Activated naive CD4-positive, alpha-beta T cell treated with anti-CD3 and anti-CD28 coated beads, Interleukin-2, amount 50 U/mL, for 24 hours (primary cell): ENCODE results near the gene FST.
A peak's percentile ranks its signal among the peaks of the same experiment; 100 is the strongest.

Source experiments
- H3K27ac Mint-ChIP-seq: one replicate; pipeline ENCODE4 v1.8.0; 2021; ENCODE audit warnings: mild to moderate bottlenecking, mixed read lengths
- H3K27me3 Mint-ChIP-seq: one replicate; pipeline ENCODE4 v1.8.0; 2021; ENCODE audit warnings: mixed read lengths
- H3K36me3 Mint-ChIP-seq: one replicate; pipeline ENCODE4 v1.8.0; 2021; ENCODE audit warnings: mixed read lengths
- H3K4me1 Mint-ChIP-seq: one replicate; pipeline ENCODE4 v1.8.0; 2021; ENCODE audit warnings: mixed read lengths
- H3K4me3 Mint-ChIP-seq: one replicate; pipeline ENCODE4 v1.8.0; 2021; ENCODE audit warnings: mild to moderate bottlenecking, mixed read lengths
- H3K9me3 Mint-ChIP-seq: one replicate; pipeline ENCODE4 v1.8.0; 2021; ENCODE audit warnings: mixed read lengths

Gene FST, protein sequence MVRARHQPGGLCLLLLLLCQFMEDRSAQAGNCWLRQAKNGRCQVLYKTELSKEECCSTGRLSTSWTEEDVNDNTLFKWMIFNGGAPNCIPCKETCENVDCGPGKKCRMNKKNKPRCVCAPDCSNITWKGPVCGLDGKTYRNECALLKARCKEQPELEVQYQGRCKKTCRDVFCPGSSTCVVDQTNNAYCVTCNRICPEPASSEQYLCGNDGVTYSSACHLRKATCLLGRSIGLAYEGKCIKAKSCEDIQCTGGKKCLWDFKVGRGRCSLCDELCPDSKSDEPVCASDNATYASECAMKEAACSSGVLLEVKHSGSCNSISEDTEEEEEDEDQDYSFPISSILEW

DNA sequence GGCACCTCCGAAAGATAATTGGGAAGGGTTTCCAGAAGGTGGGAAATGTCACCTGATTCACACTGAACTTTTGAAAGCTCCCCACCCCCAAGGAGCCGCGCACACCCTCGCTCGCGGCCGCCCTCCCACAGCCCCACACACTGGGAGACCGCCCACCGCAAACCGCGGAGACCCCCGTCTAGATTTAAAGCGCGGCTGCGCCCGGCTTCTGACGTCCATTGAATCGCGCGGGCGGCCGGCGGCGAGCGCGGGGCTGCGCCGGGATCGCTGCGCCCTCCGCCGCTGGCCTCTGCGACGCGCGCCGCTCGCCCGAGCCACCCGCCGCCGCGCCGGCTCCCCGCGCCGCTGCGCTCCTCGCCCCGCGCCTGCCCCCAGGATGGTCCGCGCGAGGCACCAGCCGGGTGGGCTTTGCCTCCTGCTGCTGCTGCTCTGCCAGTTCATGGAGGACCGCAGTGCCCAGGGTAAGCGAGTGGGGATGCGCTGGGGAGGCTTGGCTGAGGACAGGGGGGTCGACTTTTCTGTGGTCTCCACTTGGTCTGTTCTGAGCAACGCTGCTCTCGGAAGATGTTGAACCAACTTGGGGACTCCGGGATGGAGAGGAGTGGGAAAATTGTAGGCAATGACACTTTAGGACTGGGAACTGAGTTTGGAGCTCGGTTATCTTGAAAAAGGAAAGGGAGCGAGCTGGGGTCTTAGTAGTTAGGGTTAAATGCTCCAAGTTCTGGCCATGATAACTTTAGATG is at the start of gene FST:
Gene FST (plus strand): TSS at position 214 of the 743 bp plus-strand sequence. CDS start 163 bp downstream, at position 377.
- H3K4me3 Mint-ChIP-seq, result peak within 1 kb of the TSS; percentile 95
- H3K27me3 Mint-ChIP-seq, result peaks cover 42% of the 10 kb centered on the region
- no peaks in the 10 kb centered on the region for H3K9me3 Mint-ChIP-seq
- H3K36me3 Mint-ChIP-seq, result peaks cover 3% of the 10 kb centered on the region
- peaks cover 40% of the 10 kb centered on the region for H3K4me1 Mint-ChIP-seq
- peak within 1 kb of the TSS; percentile 9 for H3K27ac Mint-ChIP-seq

DNA sequence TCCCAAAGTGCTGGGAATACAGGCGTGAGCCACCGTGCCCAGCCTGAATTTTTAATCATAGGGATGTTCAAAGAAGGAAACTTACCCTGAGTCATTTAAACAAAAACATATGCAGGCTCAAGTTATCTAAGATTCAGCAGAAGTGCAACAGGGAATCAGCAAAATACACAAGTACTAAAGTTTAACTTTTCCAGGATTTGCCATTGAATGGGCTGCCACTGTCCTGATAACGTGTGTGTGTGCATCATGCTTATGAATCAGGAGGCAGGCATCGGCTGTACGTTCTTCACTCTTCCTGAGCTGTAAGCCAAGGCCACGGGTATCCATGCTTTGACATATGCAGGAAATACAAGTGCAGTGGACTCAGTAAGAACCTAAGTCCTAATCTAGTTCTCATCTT is 48.8 kb upstream of the FST start:
- peaks cover 7% of the 10 kb centered on the region for H3K27me3 Mint-ChIP-seq
- H3K4me1 Mint-ChIP-seq, result no peaks in the 10 kb centered on the region
- H3K4me3 Mint-ChIP-seq, result no peak overlapping the region
- H3K36me3 Mint-ChIP-seq, result no peaks in the 10 kb centered on the region
- H3K9me3 Mint-ChIP-seq, result no peaks in the 10 kb centered on the region
- no peak overlapping the region for H3K27ac Mint-ChIP-seq

DNA sequence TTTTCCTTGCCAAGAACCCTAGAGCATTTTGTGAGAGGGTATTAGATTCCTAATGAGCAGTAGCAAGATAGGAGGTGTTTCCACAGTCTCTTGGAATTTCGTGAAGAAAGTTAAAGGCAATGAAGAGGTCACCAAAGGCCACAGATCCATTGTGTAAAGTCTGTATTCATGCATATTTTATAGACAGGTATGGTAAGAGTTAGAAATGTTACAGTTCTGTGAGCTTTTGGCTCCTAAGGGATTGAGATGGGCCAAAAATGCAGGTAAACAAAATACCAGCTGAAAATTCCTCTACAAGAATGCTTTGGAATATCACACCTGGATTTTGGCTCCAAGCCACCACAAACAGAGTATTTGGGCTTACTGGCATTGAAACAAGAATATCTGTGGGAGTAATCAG is 47.4 kb upstream of the FST start:
- no peak overlapping the region for H3K27ac Mint-ChIP-seq
- no peaks in the 10 kb centered on the region for H3K9me3 Mint-ChIP-seq
- H3K4me3 Mint-ChIP-seq, result no peak overlapping the region
- peaks cover 9% of the 10 kb centered on the region for H3K27me3 Mint-ChIP-seq
- H3K4me1 Mint-ChIP-seq, result no peaks in the 10 kb centered on the region
- H3K36me3 Mint-ChIP-seq, result no peaks in the 10 kb centered on the region

DNA sequence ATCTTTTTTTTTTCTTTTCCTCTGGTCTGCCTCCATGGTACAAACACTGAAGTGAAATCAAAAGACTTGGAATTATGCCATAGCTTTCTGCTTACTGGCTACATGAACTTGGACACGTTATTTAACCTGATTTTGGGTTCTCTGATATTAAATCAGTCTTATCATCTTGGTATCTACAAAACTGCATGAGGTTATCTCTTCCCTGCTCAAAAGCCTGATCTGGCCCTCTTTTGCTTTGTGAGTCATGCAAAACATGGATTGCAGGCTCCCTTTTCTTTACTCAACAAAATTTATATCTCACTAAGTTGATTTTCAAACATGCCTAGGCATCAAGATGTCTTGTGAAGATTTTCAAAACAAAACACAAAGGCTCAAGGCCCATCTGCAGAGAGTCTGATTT is 45.9 kb upstream of the FST start:
- Mint-ChIP-seq H3K27me3 (peaks cover 7% of the 10 kb centered on the region), H3K9me3 (no peaks in the 10 kb centered on the region), H3K4me3 (no peak overlapping the region), H3K36me3 (no peaks in the 10 kb centered on the region), H3K27ac (no peak overlapping the region), H3K4me1 (no peaks in the 10 kb centered on the region)

DNA sequence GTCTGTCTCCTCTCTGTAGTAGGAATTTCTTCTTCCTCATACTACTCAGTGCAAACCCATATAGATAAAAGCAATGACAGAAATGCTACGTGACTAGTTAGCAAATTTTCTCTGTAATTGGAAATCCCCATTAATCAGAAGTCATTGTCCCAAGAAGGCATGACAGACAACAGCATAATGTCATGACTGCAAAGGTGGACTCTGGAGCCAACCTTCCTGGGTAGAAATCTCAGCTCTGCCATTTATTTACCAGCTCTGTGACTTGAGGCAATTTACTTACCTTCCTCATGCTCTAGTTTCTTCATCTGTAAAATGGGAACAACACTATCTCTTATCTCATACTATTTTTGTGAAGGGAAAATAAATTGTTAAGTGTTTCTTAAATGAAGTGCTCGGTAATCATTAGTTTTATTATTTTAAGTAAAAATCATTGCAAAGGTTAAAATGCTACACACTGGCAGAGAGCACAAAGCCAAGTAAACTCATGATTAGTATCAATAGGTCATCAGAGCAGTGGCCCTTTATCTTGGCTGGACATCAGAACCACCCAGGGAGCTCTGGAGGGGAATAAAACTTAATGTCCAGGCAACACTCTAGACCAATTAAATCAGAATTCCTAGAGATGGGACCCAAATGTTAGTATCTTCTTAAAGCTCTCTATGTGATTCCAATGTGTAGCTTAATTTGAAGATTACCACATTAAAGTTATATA is 43.8 kb upstream of the FST start:
- Mint-ChIP-seq H3K36me3 (no peaks in the 10 kb centered on the region), H3K27me3 (peaks cover 3% of the 10 kb centered on the region), H3K9me3 (no peaks in the 10 kb centered on the region), H3K4me3 (no peak overlapping the region), H3K4me1 (no peaks in the 10 kb centered on the region), H3K27ac (no peak overlapping the region)

DNA sequence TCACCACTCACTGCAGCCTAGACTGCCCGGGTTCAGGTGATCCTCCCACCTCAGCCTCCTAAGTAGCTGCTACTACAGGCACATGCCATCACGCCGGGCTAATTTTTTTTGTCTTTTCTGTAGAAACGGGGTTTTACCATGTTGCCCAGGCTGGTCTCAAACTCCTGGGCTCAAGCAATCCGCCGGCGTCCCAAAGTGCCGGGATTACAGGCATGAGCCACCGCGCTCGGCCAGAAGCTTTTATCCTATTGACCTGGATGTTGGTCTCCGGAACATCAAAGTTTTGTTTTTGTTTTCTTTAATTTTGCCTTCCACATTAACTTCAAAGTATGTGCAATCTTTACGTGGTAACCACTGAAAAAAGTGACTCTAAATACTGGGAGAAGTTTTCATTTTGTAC is 42.4 kb upstream of the FST start:
- no peak overlapping the region for H3K4me3 Mint-ChIP-seq
- H3K36me3 Mint-ChIP-seq, result no peaks in the 10 kb centered on the region
- H3K27me3 Mint-ChIP-seq, result peaks cover 3% of the 10 kb centered on the region
- H3K9me3 Mint-ChIP-seq, result no peaks in the 10 kb centered on the region
- H3K4me1 Mint-ChIP-seq, result no peaks in the 10 kb centered on the region
- H3K27ac Mint-ChIP-seq, result no peak overlapping the region

DNA sequence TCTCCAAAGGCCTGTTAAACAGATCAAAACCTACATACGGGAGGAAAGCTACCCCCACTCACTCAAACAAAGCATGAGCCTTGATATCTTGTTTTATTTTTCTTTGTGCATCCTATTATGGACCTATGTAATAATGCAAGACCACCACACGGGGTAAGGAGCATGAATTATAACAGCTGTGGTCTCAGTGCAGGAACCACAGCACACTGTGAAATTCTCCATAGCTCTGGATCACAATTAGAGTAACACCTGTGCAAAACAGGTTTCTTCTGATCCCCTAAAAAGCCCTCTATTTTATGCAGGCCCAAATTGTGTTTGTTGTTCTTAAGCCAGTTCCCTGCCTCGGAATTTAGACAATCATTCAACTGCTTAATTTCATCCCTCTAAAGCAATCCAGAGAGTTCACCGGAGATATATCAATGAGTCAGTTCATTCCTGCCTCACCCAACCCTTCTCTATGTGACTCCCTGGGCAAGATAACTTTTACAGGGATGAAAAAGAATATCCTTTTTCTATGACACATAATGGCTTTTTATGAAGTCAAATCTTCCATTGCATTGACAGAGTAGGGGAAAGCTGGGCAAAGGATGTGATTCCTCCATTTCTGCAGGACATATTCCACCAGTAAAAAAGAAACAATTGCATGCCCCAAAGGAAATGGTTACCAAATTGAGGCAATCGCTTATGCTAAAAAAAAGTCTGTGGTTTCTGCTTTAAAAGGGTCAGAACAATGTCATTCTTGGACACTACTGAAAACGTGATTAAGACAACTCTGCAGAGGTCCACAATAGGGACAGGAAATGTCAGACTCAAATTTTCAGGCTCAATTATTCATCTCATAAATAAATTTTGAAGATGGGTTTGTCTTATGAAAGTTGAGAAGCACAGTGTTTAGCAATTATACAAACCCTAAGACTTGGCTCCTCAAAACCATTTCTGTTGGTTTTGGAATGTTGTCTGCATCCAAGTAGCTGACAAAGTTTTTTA is 41.6 kb upstream of the FST start:
- no peaks in the 10 kb centered on the region for H3K4me1 Mint-ChIP-seq
- no peaks in the 10 kb centered on the region for H3K36me3 Mint-ChIP-seq
- no peak overlapping the region for H3K4me3 Mint-ChIP-seq
- no peak overlapping the region for H3K27ac Mint-ChIP-seq
- no peaks in the 10 kb centered on the region for H3K9me3 Mint-ChIP-seq
- peaks cover 3% of the 10 kb centered on the region for H3K27me3 Mint-ChIP-seq

DNA sequence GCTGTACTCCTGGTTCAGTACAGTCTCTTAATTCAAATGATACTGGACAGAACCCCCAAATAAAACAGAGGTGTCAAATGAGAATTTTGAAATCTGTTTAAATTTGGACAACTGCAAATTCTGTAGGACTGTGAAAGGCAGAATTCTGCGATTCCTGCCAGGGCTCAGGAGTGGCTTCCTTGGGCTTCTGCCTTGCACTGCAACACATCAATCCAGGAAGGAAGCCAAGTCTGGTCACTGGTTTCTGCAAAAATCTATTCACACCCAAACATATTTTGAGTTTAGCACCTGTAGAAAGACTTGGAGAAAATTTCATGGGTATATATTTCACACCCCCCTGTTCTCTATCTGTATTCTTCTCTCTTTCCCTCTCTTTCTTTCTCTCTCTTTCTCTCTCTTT is 37.5 kb upstream of the FST start:
- no peak overlapping the region for H3K4me3 Mint-ChIP-seq
- H3K27me3 Mint-ChIP-seq, result peaks cover 5% of the 10 kb centered on the region
- H3K27ac Mint-ChIP-seq, result no peak overlapping the region
- no peaks in the 10 kb centered on the region for H3K9me3 Mint-ChIP-seq
- no peaks in the 10 kb centered on the region for H3K36me3 Mint-ChIP-seq
- H3K4me1 Mint-ChIP-seq, result no peaks in the 10 kb centered on the region

DNA sequence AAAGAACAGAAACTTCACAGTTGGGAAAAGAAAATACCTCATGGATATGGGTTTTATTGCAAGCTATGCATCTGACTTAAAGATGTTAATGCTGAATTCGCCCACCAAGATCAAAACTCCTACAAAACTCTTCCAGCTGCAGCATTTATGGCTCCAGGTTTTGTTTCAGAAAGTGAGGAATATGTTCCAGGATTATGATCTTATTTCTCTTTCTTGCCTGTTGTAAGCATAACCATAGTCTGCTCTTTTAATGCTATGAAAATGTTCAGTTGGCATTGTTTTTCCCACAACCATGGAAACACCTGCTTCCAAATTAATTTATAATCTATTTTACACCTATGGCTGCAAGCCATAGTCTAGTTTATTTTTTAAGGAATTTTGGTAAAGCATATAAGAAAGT is 34.9 kb upstream of the FST start:
- Mint-ChIP-seq H3K36me3 (no peaks in the 10 kb centered on the region), H3K27ac (no peak overlapping the region), H3K27me3 (peaks cover 13% of the 10 kb centered on the region), H3K4me3 (no peak overlapping the region), H3K4me1 (no peaks in the 10 kb centered on the region), H3K9me3 (no peaks in the 10 kb centered on the region)

DNA sequence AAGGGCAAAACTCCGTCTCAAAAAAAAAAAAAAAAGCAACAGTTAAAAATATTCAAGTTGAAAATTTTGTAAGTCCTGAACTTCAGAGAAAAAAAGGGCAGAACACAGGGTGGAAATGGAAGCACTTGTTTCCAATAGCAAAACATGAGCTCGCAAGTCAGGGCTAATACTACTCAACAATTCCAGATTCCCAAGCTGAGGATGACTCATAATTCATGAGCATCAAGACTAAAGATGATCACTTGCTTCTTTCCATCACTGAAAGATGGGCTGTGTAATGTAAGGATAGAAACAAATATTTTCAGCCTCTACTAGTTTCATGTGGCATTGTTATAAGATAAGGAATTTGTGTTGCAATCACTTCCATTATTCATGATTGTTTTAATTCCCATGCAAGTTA is 33.5 kb upstream of the FST start:
- no peaks in the 10 kb centered on the region for H3K9me3 Mint-ChIP-seq
- peaks cover 18% of the 10 kb centered on the region for H3K27me3 Mint-ChIP-seq
- H3K36me3 Mint-ChIP-seq, result no peaks in the 10 kb centered on the region
- H3K4me1 Mint-ChIP-seq, result no peaks in the 10 kb centered on the region
- H3K27ac Mint-ChIP-seq, result no peak overlapping the region
- H3K4me3 Mint-ChIP-seq, result no peak overlapping the region

DNA sequence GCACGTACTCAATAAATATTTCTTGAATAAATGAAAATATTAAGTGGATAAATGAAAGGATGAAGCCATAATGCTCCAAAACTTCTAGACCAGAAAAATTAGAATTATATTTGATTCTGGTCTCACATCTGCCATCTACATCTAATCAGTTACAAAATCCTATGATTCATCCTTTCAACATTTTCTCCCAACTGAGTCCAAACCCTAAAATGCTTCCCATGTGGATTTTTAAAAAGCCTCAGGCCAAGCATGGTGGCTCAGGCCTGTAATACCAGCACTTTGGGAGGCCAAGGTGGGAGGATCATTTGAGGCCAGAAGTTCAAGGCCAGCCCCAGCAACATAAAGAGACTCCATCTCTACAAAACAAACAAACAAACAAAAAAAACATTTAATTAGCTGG is 31.6 kb upstream of the FST start:
- Mint-ChIP-seq H3K9me3 (no peaks in the 10 kb centered on the region), H3K36me3 (no peaks in the 10 kb centered on the region), H3K4me3 (no peak overlapping the region), H3K27ac (no peak overlapping the region), H3K4me1 (no peaks in the 10 kb centered on the region), H3K27me3 (peaks cover 21% of the 10 kb centered on the region)

DNA sequence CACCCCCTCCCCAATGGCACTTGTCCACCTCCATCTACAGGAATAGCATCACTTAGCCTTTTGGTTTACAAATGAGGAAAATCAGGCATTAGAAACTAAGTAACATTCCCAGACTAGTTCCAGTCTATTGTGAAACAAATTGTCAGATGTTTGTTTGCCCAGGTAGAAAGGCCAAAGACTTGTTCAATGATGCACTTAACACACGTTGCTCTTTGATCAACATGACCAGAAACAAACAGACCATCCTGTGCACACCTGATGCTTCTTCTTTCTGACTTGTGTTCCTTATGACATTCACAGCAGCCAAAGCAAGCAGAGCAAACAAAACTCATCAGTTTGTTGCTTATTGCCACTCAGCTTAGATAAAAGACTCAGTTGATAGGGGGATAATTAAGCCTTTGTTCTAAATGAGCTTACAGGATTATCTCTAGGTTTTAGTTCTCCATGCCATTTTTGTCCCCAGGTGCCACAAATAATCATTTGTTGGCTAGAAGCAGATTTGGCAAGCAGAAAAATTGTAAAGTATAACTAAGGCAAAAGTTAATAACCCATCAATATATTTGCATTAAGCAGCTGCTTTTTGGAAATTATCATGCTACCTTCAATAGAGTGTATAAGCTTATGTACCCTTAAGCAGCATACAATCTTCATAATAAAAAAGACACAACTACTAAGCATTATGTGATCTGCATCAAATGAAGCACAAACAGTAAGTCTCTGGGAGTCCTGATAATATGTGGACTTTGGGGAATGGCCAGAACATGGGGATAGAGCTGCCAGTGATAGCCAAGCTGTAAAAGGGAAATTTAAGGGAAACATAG is 26.3 kb upstream of the FST start:
- Mint-ChIP-seq H3K9me3 (no peaks in the 10 kb centered on the region), H3K27me3 (peaks cover 21% of the 10 kb centered on the region), H3K27ac (no peak overlapping the region), H3K4me1 (no peaks in the 10 kb centered on the region), H3K4me3 (no peak overlapping the region), H3K36me3 (no peaks in the 10 kb centered on the region)

DNA sequence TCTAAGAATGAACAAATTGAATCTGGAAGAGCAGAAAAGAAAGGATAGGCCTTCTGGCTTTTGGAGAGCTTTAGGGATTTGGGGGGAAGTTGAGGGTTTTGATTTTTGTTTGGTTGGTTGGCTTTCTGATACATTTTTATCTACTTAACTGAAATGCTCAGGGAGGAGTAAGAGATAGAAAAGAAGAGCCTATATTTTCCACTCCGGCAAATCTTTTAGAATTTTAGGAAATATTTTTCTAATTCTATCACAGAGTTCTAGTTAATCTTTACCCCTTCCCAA is 25.8 kb upstream of the FST start:
- no peaks in the 10 kb centered on the region for H3K4me1 Mint-ChIP-seq
- no peak overlapping the region for H3K27ac Mint-ChIP-seq
- H3K36me3 Mint-ChIP-seq, result no peaks in the 10 kb centered on the region
- H3K9me3 Mint-ChIP-seq, result no peaks in the 10 kb centered on the region
- peaks cover 20% of the 10 kb centered on the region for H3K27me3 Mint-ChIP-seq
- H3K4me3 Mint-ChIP-seq, result no peak overlapping the region

DNA sequence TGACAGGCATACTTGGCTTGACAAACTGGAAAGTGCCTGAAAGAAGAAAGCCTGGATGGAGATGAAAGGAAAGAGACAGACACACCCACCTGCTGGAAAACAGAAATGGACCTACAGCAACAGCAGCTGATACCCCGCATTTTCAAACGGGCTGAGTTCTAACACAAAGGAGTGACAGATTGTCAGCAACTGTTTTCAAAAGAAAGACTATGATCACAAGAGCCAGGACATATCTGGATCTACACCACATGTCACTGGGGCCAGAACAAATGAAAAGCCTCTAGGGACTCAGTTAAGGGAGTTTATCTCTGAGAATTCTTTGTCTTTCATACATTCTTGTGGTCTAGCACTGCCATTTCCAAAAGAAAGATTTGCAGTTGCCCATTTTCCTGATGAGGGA is 24.1 kb upstream of the FST start:
- H3K27me3 Mint-ChIP-seq, result peaks cover 16% of the 10 kb centered on the region
- no peak overlapping the region for H3K27ac Mint-ChIP-seq
- no peaks in the 10 kb centered on the region for H3K9me3 Mint-ChIP-seq
- no peaks in the 10 kb centered on the region for H3K36me3 Mint-ChIP-seq
- no peak overlapping the region for H3K4me3 Mint-ChIP-seq
- no peaks in the 10 kb centered on the region for H3K4me1 Mint-ChIP-seq
